Fibroblast of lung (primary cell): ENCODE measurements around the gene EDN2. TPM values are rescaled to one million over a fixed set of nuclear protein-coding genes. Genes with fewer than 3 reads are reported as not detected.
A peak's percentile ranks its signal among the peaks of the same experiment; 100 is the strongest.

Experiments used
- DNase-seq, 2 donors: peaks; one replicate each; pipeline versions ENCODE4 v3.0.0 to v3.0.0-alpha.2; 2010; ENCODE audit warnings: low read depth in 2 of 2
- H2AFZ ChIP-seq: 2 replicates; pipeline ENCODE4 v1.5.1; 2012; ENCODE audit warnings: low read length, control low read depth, inconsistent platforms
- H3K27ac ChIP-seq: 2 replicates; pipeline ENCODE4 v1.5.1; 2011; ENCODE audit warnings: low read length, control low read depth; ENCODE audit not compliant: insufficient read depth
- H3K27me3 ChIP-seq: 2 replicates; pipeline ENCODE4 v1.5.1; 2011; ENCODE audit warnings: mild to moderate bottlenecking, low read length; ENCODE audit not compliant: control insufficient read depth, insufficient read depth
- H3K36me3 ChIP-seq: 2 replicates; pipeline ENCODE4 v1.5.1; 2011; ENCODE audit warnings: low read length; ENCODE audit not compliant: control insufficient read depth, insufficient read depth
- H3K4me1 ChIP-seq: 2 replicates; pipeline ENCODE4 v1.5.1; 2011; ENCODE audit warnings: low read length; ENCODE audit not compliant: control insufficient read depth, insufficient read depth; ENCODE audit errors: extremely low read depth
- H3K4me2 ChIP-seq: 2 replicates; pipeline ENCODE4 v1.5.1; 2011; ENCODE audit warnings: low read length, control low read depth; ENCODE audit not compliant: insufficient read depth; ENCODE audit errors: extremely low read depth
- H3K4me3 ChIP-seq, 4 experiments: fragments of 200-600 bp in 1 of 4; sonication (generic) in 1 of 4; replicated peaks in 1 of 4; 2 replicates each; pipeline ENCODE4 v1.5.1; 2011 to 2016; ENCODE audit warnings: low read length in 4 of 4, low read depth in 3 of 4, mild to moderate bottlenecking in 3 of 4, control low read depth in 2 of 4, inconsistent platforms in 1 of 4, mixed read lengths in 1 of 4; ENCODE audit not compliant: insufficient read depth in 1 of 4; ENCODE audit errors: control extremely low read depth in 1 of 4
- H3K79me2 ChIP-seq: 2 replicates; pipeline ENCODE4 v1.5.1; 2012; ENCODE audit warnings: mild to moderate bottlenecking, low read length, inconsistent platforms; ENCODE audit not compliant: control insufficient read depth, insufficient read depth
- H3K9ac ChIP-seq: 2 replicates; pipeline ENCODE4 v1.5.1; 2011; ENCODE audit warnings: mild to moderate bottlenecking, low read length, control low read depth; ENCODE audit not compliant: insufficient read depth
- H3K9me3 ChIP-seq: 2 replicates; pipeline ENCODE4 v1.5.1; 2012; ENCODE audit warnings: low read depth, low read length; ENCODE audit not compliant: control insufficient read depth, insufficient read depth
- H4K20me1 ChIP-seq: 2 replicates; pipeline ENCODE4 v1.5.1; 2011; ENCODE audit warnings: low read length; ENCODE audit not compliant: control insufficient read depth, insufficient read depth; ENCODE audit errors: extremely low read depth
- CTCF ChIP-seq, 2 donors: IDR thresholded peaks in 1 of 2; conservative IDR thresholded peaks in 1 of 2; 1 replicate in 1 of 2; 2 replicates in 1 of 2; pipeline ENCODE4 v1.5.1; 2011 to 2012; ENCODE audit warnings: low read length in 2 of 2, control low read depth in 1 of 2, inconsistent platforms in 1 of 2, low read depth in 1 of 2, mild to moderate bottlenecking in 1 of 2
- EZH2 ChIP-seq: IDR thresholded peaks from 2 replicates; pipeline ENCODE4 v1.5.1; 2012; ENCODE audit warnings: low read length, control low read depth, mild to moderate bottlenecking; ENCODE audit errors: missing control alignments
- polyA plus RNA-seq, 2 donors: library from polyadenylated mRNA; depleted of rRNA in 1 of 2; stranded (reverse) in 1 of 2; unstranded in 1 of 2; fragments of >200 nt; gene quantifications; 2 replicates each; pipeline ENCODE4 v1.2.1, GENCODE V29; 2011 to 2012; ENCODE audit warnings: missing spikeins in 1 of 2
- total RNA-seq: library from RNA; depleted of rRNA; stranded (reverse); fragments of >200 nt; gene quantifications from 2 replicates; pipeline ENCODE4 v1.2.1, GENCODE V29; 2014

The EDN2 gene
- total and polyA plus RNA-seq, 2 donors (not counting 1 experiment from before 2014, with no cell fraction given) = not detected

DNA sequence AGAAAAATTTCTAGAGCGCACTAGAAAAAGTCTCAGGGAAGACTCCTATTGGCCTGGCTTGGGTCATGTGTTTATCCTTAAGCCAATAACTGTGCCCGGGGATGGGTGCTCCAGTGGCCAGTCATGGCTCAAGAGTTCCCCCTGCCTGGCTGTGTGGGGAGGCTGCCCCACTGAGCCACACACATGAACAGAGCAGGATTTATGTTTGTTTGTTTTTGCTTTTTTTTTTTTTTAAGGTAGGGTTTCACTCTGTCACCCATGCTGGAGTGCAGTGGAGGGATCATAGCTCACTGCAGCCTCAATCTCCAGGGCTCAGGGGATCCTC, 21.8 kb downstream of the EDN2 start:
- Histone ChIP-seq H3K27ac (no peak overlapping the region), H3K4me1 (no peaks in the 10 kb centered on the region), H3K79me2 (no peaks in the 10 kb centered on the region), H3K36me3 (no peaks in the 10 kb centered on the region), H3K9me3 (no peaks in the 10 kb centered on the region), H3K9ac (no peak overlapping the region), H3K4me2 (no peak overlapping the region), H3K4me3 (no peak overlapping the region), H4K20me1 (no peaks in the 10 kb centered on the region), H2AFZ (no peak overlapping the region), H3K27me3 (no peaks in the 10 kb centered on the region)
- TF ChIP-seq EZH2 = no peak
- no peak for TF ChIP-seq CTCF (conservative IDR thresholded peaks at IDR 0.05 in 1 of 2, IDR thresholded peaks at IDR 0.05 in 1 of 2; ENCODE audit: low read depth in 1 of 2, low read length in 2 of 2)
- DNase-seq = no peak

GRCh38 chr1:41461790-41462679, 22.4 kb downstream of the EDN2 start:
- peak; percentile 64 to 78 for DNase-seq
- no peaks in the 10 kb centered on the region for H3K27me3 ChIP-seq
- H3K27ac ChIP-seq = no peak overlapping the region
- no peaks in the 10 kb centered on the region for H3K4me1 ChIP-seq
- H3K4me3 ChIP-seq = no peak overlapping the region
- no peak overlapping the region for H3K4me2 ChIP-seq
- no peaks in the 10 kb centered on the region for H3K36me3 ChIP-seq
- H3K9me3 ChIP-seq = no peaks in the 10 kb centered on the region
- TF ChIP-seq CTCF (conservative IDR thresholded peaks at IDR 0.05 in 1 of 2, IDR thresholded peaks at IDR 0.05 in 1 of 2; ENCODE audit: low read depth in 1 of 2, low read length in 2 of 2) (no peak), EZH2 (no peak)
- no peak overlapping the region for H3K9ac ChIP-seq
- no peak overlapping the region for H2AFZ ChIP-seq
- H3K79me2 ChIP-seq = no peaks in the 10 kb centered on the region
- no peaks in the 10 kb centered on the region for H4K20me1 ChIP-seq

DNA sequence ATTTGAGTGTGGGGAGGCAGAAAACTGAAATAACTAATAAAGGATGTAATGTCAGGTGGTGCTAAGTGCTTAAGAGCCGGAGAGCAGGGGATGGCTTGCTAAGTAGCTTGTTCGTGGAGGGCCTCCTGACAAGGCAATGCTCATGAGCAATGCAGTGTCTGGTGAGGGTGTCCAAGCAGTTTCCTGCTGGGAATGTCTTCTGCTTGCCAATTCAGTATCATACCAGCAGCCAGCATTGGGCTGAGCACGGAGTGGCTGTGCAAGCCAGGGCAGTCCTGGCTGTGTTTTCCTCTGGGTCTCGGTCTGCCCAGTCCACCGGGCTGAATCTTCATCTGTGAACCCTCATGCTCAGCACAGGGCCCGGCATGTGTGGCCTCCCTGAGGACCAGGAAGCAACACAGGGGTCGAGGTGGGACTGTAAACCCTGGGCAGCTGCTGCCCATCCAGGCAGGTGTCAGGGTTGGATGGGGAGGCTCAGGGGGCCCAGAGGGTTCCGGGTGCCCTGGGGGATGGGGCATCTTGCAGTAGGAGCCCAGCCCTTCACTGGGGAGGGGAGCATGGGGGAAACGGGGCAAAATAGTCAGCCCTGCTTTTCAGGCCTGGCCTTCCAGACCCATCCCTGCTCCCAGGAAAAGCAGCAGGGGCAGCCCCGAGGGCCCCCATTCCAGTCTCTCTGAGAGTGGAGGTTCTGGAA, 27.5 kb downstream of the EDN2 start:
- Histone ChIP-seq H3K4me3 (no peak overlapping the region), H3K4me2 (no peak overlapping the region), H3K79me2 (no peaks in the 10 kb centered on the region), H3K36me3 (no peaks in the 10 kb centered on the region), H3K27me3 (no peaks in the 10 kb centered on the region), H3K9me3 (no peaks in the 10 kb centered on the region), H3K4me1 (no peaks in the 10 kb centered on the region), H4K20me1 (no peaks in the 10 kb centered on the region), H2AFZ (no peak overlapping the region), H3K27ac (no peak overlapping the region), H3K9ac (no peak overlapping the region)
- DNase-seq = peak in 1 of 2 donors; percentile 80
- TF ChIP-seq EZH2 = no peak
- TF ChIP-seq CTCF (conservative IDR thresholded peaks at IDR 0.05 in 1 of 2, IDR thresholded peaks at IDR 0.05 in 1 of 2; ENCODE audit: low read depth in 1 of 2, low read length in 2 of 2) = no peak
